HG02571 (cell line): ENCODE data around the gene SPG11.
"Not testable (repeated sequence)": the region's sequence is repeated elsewhere in the genome, so short reads cannot be mapped to it uniquely, and the experiment has no call there.

ENCODE experiments used
- ATAC-seq: cut with Tn5 transposase; IDR thresholded peaks from one replicate; pipeline ENCODE4 v1.9.1; 2021; ENCODE audit warnings: mild to moderate bottlenecking, moderate library complexity; ENCODE audit not compliant: unreplicated experiment

The SPG11 gene

GRCh38 chr15:44532689-44533088, 130.8 kb downstream of the SPG11 start:
- no peak for ATAC-seq

- not testable (repeated sequence) for ATAC-seq
Measured at GRCh38 chr15:44532275-44532674, 131.2 kb downstream of the SPG11 start.

- no peak for ATAC-seq
Measured at GRCh38 chr15:44530653-44531052, 132.8 kb downstream of the SPG11 start.

- ATAC-seq: no peak
Measured at GRCh38 chr15:44529864-44530604, 133.4 kb downstream of the SPG11 start.

GRCh38 chr15:44527241-44527640, 136.2 kb downstream of the SPG11 start:
- ATAC-seq: no peak

- ATAC-seq: no peak
Measured at GRCh38 chr15:44525018-44525417, 138.4 kb downstream of the SPG11 start.

- ATAC-seq: no peak
Measured at GRCh38 chr15:44519537-44519936, 143.9 kb downstream of the SPG11 start.

- no peak for ATAC-seq
Measured at GRCh38 chr15:44516436-44516835, 147.0 kb downstream of the SPG11 start.
